GM23338 (cell line): ENCODE results near the gene AVP. TPM values are rescaled to one million over a fixed set of nuclear protein-coding genes. Genes with fewer than 3 reads are reported as not detected.
A peak's percentile ranks its signal among the peaks of the same experiment; 100 is the strongest.

Source experiments
- ATAC-seq: fragments of 200-7000 bp; cut with Tn5 transposase; 3 replicates; pipeline ENCODE4 v1.9.1; 2020
- DNase-seq: peaks from one replicate; pipeline ENCODE4 v3.0.0-alpha.2; 2015; ENCODE audit warnings: low spot score
- H2AFZ ChIP-seq: fragments of 200-600 bp; sonication (generic); 2 replicates; pipeline ENCODE4 v1.8.0; 2016; ENCODE audit warnings: antibody characterized with exemption, mild to moderate bottlenecking, moderate library complexity
- H3F3A ChIP-seq: fragments of 200-600 bp; sonication (generic); replicated peaks from 2 replicates; pipeline ENCODE4 v1.8.0; 2017; ENCODE audit warnings: antibody characterized with exemption, mixed run types, low read depth
- H3K27ac ChIP-seq: fragments of 200-600 bp; sonication (generic); 2 replicates; pipeline ENCODE4 v1.6.1; 2016; ENCODE audit warnings: low read depth
- H3K27me3 ChIP-seq: fragments of 200-600 bp; sonication (generic); 2 replicates; pipeline ENCODE4 v1.8.0; 2016; ENCODE audit warnings: mild to moderate bottlenecking, mixed run types, moderate library complexity; ENCODE audit not compliant: insufficient read depth
- H3K36me3 ChIP-seq: fragments of 200-600 bp; sonication (generic); 2 replicates; pipeline ENCODE4 v1.8.0; 2016; ENCODE audit warnings: mild to moderate bottlenecking; ENCODE audit not compliant: insufficient read depth
- H3K4me1 ChIP-seq: fragments of 200-600 bp; sonication (generic); 2 replicates; pipeline ENCODE4 v1.8.0; 2016; ENCODE audit warnings: mild to moderate bottlenecking, moderate library complexity; ENCODE audit not compliant: insufficient read depth
- H3K4me2 ChIP-seq: fragments of 200-600 bp; sonication (generic); 2 replicates; pipeline ENCODE4 v1.7.1; 2017; ENCODE audit warnings: mixed run types
- H3K4me3 ChIP-seq: fragments of 200-600 bp; sonication (generic); 2 replicates; pipeline ENCODE4 v1.6.1; 2016; ENCODE audit warnings: mixed run types
- H3K79me2 ChIP-seq: fragments of 200-600 bp; sonication (generic); replicated peaks from 2 replicates; pipeline ENCODE4 v1.8.0; 2017; ENCODE audit warnings: mild to moderate bottlenecking; ENCODE audit not compliant: insufficient read depth
- H3K9me2 ChIP-seq: fragments of 200-600 bp; sonication (generic); 2 replicates; pipeline ENCODE4 v1.8.0; 2017; ENCODE audit not compliant: insufficient read depth
- H4K20me1 ChIP-seq: fragments of 200-600 bp; sonication (generic); replicated peaks from 2 replicates; pipeline ENCODE4 v1.8.0; 2017; ENCODE audit warnings: mild to moderate bottlenecking; ENCODE audit not compliant: insufficient read depth
- H3K27ac Mint-ChIP-seq: 2 replicates; pipeline ENCODE4 v1.8.0; 2020; ENCODE audit warnings: inconsistent platforms, mild to moderate bottlenecking, moderate library complexity, mixed read lengths
- H3K27me3 Mint-ChIP-seq: 3 replicates; pipeline ENCODE4 v1.8.0; 2022; ENCODE audit warnings: low read depth, mild to moderate bottlenecking, moderate library complexity, mixed read lengths, inconsistent platforms; ENCODE audit not compliant: insufficient read depth, poor library complexity
- H3K36me3 Mint-ChIP-seq: 3 replicates; pipeline ENCODE4 v1.8.0; 2021; ENCODE audit warnings: low read depth, mild to moderate bottlenecking, inconsistent platforms, moderate library complexity, mixed read lengths
- H3K4me1 Mint-ChIP-seq: 3 replicates; pipeline ENCODE4 v1.8.0; 2020; ENCODE audit warnings: mild to moderate bottlenecking, inconsistent platforms, mixed read lengths
- H3K4me3 Mint-ChIP-seq: 3 replicates; pipeline ENCODE4 v1.8.0; 2021; ENCODE audit warnings: moderate library complexity, mild to moderate bottlenecking, inconsistent platforms, mixed read lengths
- H3K9me3 Mint-ChIP-seq: 3 replicates; pipeline ENCODE4 v1.8.0; 2020; ENCODE audit warnings: moderate library complexity, mild to moderate bottlenecking, inconsistent platforms, mixed read lengths
- CREB1 ChIP-seq: fragments of 250-450 bp; sonication (Bioruptor Pico); IDR thresholded peaks from 2 replicates; pipeline ENCODE4 v1.5.0; 2020; ENCODE audit warnings: low read depth, mild to moderate bottlenecking, moderate library complexity
- EZH2 ChIP-seq: fragments of 200-600 bp; sonication (generic); IDR thresholded peaks from one replicate; pipeline ENCODE4 v1.8.0; 2017; ENCODE audit warnings: antibody characterized with exemption, mild to moderate bottlenecking, low read depth; ENCODE audit not compliant: unreplicated experiment
- EZH2phosphoT487 ChIP-seq: fragments of 200-600 bp; sonication (generic); IDR thresholded peaks from one replicate; pipeline ENCODE4 v1.8.1; 2018; ENCODE audit warnings: antibody characterized with exemption; ENCODE audit not compliant: unreplicated experiment
- JUNB ChIP-seq: IDR thresholded peaks from one replicate; pipeline ENCODE4 v1.6.1; 2016; ENCODE audit warnings: antibody characterized with exemption; ENCODE audit not compliant: unreplicated experiment
- NANOG ChIP-seq: IDR thresholded peaks from 2 replicates; pipeline ENCODE4 v1.6.1; 2016; ENCODE audit warnings: antibody characterized with exemption, borderline replicate concordance
- POLR2AphosphoS5 ChIP-seq: IDR thresholded peaks from 2 replicates; pipeline ENCODE4 v1.6.1; 2016; ENCODE audit warnings: antibody characterized with exemption, low read depth
- STAT1 ChIP-seq: IDR thresholded peaks from one replicate; pipeline ENCODE4 v1.6.1; 2016; ENCODE audit warnings: antibody characterized with exemption; ENCODE audit not compliant: unreplicated experiment
- ZNF114 ChIP-seq: fragments of 250-450 bp; sonication (Bioruptor Pico); IDR thresholded peaks from 2 replicates; pipeline ENCODE4 v1.5.0; 2020; ENCODE audit warnings: mild to moderate bottlenecking, moderate library complexity
- ZNF331 ChIP-seq: fragments of 250-450 bp; sonication (Bioruptor Pico); IDR thresholded peaks from 2 replicates; pipeline ENCODE4 v1.5.0; 2020; ENCODE audit warnings: low read depth, mild to moderate bottlenecking, moderate library complexity
- polyA plus RNA-seq: library from polyadenylated mRNA; unstranded; fragments of >200 nt; fragmentation: Nextera tagmentation; extraction: Ambion mirVana; gene quantifications from 2 replicates; pipeline ENCODE4 v1.2.1, GENCODE V29; 2016
- total RNA-seq: library from RNA; depleted of rRNA; stranded (reverse); fragments of >200 nt; shearing (Covaris generic); gene quantifications from 2 replicates; pipeline ENCODE4 v1.2.3, GENCODE V29; 2014
- TF ChIP-seq, protein P1 (sequence below): fragments of 250-450 bp; sonication (Bioruptor Pico); IDR thresholded peaks from 2 replicates; pipeline ENCODE4 v1.5.0; 2020; ENCODE audit warnings: mild to moderate bottlenecking, moderate library complexity
- TF ChIP-seq, protein P2 (sequence below), 2 experiments: fragments of 200-600 bp in 1 of 2; sonication (generic) in 1 of 2; conservative IDR thresholded peaks; 2 replicates each; pipeline versions ENCODE4 v1.5.1 to v1.6.1; 2016 to 2017; ENCODE audit warnings: antibody characterized with exemption in 2 of 2, low read depth in 2 of 2, mild to moderate bottlenecking in 2 of 2, moderate library complexity in 1 of 2
- TF ChIP-seq, protein P3 (sequence below): IDR thresholded peaks from one replicate; pipeline ENCODE4 v1.6.1; 2018; ENCODE audit warnings: antibody characterized with exemption; ENCODE audit not compliant: unreplicated experiment
- TF ChIP-seq, protein P4 (sequence below): IDR thresholded peaks from 2 replicates; pipeline ENCODE4 v1.6.1; 2016; ENCODE audit warnings: antibody characterized with exemption

AVP gene
- total and polyA plus RNA-seq, 2 experiments from 2014 or later: 0.60 TPM; not detected in 1

DNA sequence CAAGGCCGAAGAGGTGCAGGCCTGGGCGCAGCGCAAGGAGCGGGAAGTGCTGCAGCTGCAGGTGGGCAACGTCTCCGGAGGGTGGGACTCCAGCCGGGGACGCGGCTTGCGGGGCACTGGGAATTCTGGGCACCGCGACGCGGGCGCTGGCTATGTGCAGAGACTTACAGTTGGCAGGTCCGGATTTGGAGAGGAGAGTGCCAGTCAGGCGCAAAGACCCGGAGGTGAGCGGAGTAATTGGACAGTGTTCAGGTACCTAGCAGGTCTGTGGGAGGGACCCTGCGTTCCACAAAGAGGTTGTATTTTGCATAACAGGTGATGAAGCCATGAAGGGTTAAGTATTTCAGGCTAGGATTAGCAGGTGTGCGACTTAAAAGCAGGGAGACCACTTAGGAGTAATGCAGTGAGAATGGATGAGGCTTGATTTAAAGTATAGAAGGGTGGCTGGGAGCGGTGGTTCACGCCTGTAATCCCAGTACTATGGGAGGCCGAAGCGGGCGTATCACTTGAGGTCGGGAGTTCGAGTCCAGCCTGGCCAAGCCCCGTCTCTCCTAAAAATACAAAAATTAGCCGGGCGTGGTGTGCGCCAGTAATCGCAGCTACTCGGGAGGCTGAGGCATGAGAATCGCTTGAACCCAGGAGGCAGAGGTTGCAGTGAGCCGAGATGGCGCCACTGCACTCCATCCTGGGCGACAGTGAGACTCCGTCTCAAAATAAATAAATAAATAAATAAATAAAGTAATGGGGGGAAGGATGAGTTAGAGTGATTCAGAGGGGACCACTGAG, 37.7 kb downstream of the AVP start:
- Mint-ChIP-seq H3K4me3 (peak overlapping the region; percentile 85), H3K4me1 (peaks cover 19% of the 10 kb centered on the region), H3K27me3 (peaks cover 14% of the 10 kb centered on the region), H3K36me3 (peaks cover 40% of the 10 kb centered on the region), H3K27ac (peak overlapping the region; percentile 61; the same call in 1 of the 2 replicates), H3K9me3 (no peaks in the 10 kb centered on the region)
- H3K4me1 ChIP-seq: peaks cover 18% of the 10 kb centered on the region
- peaks cover 11% of the 10 kb centered on the region for H3K79me2 ChIP-seq
- peak overlapping the region; percentile 96 for H3K4me2 ChIP-seq
- H3K27ac ChIP-seq: no peak overlapping the region
- peak overlapping the region; percentile 94 for H3K4me3 ChIP-seq
- peaks cover 18% of the 10 kb centered on the region; the same call in 1 of the 2 replicates for H3K36me3 ChIP-seq
- H3K27me3 ChIP-seq: no peaks in the 10 kb centered on the region
- no peak for TF ChIP-seq NANOG
- TF ChIP-seq, protein P1, sequence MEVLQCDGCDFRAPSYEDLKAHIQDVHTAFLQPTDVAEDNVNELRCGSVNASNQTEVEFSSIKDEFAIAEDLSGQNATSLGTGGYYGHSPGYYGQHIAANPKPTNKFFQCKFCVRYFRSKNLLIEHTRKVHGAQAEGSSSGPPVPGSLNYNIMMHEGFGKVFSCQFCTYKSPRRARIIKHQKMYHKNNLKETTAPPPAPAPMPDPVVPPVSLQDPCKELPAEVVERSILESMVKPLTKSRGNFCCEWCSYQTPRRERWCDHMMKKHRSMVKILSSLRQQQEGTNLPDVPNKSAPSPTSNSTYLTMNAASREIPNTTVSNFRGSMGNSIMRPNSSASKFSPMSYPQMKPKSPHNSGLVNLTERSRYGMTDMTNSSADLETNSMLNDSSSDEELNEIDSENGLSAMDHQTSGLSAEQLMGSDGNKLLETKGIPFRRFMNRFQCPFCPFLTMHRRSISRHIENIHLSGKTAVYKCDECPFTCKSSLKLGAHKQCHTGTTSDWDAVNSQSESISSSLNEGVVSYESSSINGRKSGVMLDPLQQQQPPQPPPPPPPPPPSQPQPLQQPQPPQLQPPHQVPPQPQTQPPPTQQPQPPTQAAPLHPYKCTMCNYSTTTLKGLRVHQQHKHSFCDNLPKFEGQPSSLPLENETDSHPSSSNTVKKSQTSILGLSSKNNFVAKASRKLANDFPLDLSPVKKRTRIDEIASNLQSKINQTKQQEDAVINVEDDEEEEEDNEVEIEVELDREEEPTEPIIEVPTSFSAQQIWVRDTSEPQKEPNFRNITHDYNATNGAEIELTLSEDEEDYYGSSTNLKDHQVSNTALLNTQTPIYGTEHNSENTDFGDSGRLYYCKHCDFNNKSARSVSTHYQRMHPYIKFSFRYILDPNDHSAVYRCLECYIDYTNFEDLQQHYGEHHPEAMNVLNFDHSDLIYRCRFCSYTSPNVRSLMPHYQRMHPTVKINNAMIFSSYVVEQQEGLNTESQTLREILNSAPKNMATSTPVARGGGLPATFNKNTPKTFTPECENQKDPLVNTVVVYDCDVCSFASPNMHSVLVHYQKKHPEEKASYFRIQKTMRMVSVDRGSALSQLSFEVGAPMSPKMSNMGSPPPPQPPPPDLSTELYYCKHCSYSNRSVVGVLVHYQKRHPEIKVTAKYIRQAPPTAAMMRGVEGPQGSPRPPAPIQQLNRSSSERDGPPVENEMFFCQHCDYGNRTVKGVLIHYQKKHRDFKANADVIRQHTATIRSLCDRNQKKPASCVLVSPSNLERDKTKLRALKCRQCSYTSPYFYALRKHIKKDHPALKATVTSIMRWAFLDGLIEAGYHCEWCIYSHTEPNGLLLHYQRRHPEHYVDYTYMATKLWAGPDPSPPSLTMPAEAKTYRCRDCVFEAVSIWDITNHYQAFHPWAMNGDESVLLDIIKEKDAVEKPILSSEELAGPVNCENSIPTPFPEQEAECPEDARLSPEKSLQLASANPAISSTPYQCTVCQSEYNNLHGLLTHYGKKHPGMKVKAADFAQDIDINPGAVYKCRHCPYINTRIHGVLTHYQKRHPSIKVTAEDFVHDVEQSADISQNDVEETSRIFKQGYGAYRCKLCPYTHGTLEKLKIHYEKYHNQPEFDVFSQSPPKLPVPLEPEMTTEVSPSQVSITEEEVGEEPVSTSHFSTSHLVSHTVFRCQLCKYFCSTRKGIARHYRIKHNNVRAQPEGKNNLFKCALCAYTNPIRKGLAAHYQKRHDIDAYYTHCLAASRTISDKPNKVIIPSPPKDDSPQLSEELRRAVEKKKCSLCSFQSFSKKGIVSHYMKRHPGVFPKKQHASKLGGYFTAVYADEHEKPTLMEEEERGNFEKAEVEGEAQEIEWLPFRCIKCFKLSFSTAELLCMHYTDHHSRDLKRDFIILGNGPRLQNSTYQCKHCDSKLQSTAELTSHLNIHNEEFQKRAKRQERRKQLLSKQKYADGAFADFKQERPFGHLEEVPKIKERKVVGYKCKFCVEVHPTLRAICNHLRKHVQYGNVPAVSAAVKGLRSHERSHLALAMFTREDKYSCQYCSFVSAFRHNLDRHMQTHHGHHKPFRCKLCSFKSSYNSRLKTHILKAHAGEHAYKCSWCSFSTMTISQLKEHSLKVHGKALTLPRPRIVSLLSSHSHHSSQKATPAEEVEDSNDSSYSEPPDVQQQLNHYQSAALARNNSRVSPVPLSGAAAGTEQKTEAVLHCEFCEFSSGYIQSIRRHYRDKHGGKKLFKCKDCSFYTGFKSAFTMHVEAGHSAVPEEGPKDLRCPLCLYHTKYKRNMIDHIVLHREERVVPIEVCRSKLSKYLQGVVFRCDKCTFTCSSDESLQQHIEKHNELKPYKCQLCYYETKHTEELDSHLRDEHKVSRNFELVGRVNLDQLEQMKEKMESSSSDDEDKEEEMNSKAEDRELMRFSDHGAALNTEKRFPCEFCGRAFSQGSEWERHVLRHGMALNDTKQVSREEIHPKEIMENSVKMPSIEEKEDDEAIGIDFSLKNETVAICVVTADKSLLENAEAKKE (CRISPR knock-in tag): no peak
- no peak for TF ChIP-seq ZNF331
- TF ChIP-seq POLR2AphosphoS5: no peak
- TF ChIP-seq, protein P2, sequence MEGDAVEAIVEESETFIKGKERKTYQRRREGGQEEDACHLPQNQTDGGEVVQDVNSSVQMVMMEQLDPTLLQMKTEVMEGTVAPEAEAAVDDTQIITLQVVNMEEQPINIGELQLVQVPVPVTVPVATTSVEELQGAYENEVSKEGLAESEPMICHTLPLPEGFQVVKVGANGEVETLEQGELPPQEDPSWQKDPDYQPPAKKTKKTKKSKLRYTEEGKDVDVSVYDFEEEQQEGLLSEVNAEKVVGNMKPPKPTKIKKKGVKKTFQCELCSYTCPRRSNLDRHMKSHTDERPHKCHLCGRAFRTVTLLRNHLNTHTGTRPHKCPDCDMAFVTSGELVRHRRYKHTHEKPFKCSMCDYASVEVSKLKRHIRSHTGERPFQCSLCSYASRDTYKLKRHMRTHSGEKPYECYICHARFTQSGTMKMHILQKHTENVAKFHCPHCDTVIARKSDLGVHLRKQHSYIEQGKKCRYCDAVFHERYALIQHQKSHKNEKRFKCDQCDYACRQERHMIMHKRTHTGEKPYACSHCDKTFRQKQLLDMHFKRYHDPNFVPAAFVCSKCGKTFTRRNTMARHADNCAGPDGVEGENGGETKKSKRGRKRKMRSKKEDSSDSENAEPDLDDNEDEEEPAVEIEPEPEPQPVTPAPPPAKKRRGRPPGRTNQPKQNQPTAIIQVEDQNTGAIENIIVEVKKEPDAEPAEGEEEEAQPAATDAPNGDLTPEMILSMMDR (conservative IDR thresholded peaks at IDR 0.05; ENCODE audit: low read depth in 2 of 2): no peak
- TF ChIP-seq CREB1: no peak
- no peak for TF ChIP-seq EZH2
- no peak for TF ChIP-seq ZNF114 (CRISPR knock-in tag)
- no peak for TF ChIP-seq JUNB
- TF ChIP-seq STAT1: no peak
- TF ChIP-seq, protein P3, sequence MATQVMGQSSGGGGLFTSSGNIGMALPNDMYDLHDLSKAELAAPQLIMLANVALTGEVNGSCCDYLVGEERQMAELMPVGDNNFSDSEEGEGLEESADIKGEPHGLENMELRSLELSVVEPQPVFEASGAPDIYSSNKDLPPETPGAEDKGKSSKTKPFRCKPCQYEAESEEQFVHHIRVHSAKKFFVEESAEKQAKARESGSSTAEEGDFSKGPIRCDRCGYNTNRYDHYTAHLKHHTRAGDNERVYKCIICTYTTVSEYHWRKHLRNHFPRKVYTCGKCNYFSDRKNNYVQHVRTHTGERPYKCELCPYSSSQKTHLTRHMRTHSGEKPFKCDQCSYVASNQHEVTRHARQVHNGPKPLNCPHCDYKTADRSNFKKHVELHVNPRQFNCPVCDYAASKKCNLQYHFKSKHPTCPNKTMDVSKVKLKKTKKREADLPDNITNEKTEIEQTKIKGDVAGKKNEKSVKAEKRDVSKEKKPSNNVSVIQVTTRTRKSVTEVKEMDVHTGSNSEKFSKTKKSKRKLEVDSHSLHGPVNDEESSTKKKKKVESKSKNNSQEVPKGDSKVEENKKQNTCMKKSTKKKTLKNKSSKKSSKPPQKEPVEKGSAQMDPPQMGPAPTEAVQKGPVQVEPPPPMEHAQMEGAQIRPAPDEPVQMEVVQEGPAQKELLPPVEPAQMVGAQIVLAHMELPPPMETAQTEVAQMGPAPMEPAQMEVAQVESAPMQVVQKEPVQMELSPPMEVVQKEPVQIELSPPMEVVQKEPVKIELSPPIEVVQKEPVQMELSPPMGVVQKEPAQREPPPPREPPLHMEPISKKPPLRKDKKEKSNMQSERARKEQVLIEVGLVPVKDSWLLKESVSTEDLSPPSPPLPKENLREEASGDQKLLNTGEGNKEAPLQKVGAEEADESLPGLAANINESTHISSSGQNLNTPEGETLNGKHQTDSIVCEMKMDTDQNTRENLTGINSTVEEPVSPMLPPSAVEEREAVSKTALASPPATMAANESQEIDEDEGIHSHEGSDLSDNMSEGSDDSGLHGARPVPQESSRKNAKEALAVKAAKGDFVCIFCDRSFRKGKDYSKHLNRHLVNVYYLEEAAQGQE: no peak
- TF ChIP-seq, protein P4, sequence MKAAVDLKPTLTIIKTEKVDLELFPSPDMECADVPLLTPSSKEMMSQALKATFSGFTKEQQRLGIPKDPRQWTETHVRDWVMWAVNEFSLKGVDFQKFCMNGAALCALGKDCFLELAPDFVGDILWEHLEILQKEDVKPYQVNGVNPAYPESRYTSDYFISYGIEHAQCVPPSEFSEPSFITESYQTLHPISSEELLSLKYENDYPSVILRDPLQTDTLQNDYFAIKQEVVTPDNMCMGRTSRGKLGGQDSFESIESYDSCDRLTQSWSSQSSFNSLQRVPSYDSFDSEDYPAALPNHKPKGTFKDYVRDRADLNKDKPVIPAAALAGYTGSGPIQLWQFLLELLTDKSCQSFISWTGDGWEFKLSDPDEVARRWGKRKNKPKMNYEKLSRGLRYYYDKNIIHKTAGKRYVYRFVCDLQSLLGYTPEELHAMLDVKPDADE: no peak
- no peak for TF ChIP-seq EZH2phosphoT487
- peak; percentile 73 for DNase-seq
- peaks cover 10% of the 10 kb centered on the region for H4K20me1 ChIP-seq
- peak overlapping the region; percentile 83; the same call in 1 of the 2 replicates for H2AFZ ChIP-seq
- peaks cover 4% of the 10 kb centered on the region; the same call in 1 of the 2 replicates for H3K9me2 ChIP-seq
- peaks cover 11% of the 10 kb centered on the region; the same call in 1 of the 2 replicates for H3F3A ChIP-seq
- peak; percentile 25 for ATAC-seq
